Neural progenitor cell (in vitro differentiated cells): Measurements from ENCODE around the gene LONRF2. TPM values are rescaled to one million over a fixed set of nuclear protein-coding genes. Genes with fewer than 3 reads are reported as not detected.

Experiments
- DNase-seq: peaks from one replicate; pipeline ENCODE4 v3.0.0-alpha.2; 2016; ENCODE audit warnings: low spot score
- H2AFZ ChIP-seq: fragments of 200-600 bp; sonication (generic); replicated peaks from 2 replicates; pipeline ENCODE4 v1.6.1; 2016; ENCODE audit warnings: antibody characterized with exemption
- H3F3A ChIP-seq: fragments of 200-600 bp; sonication (generic); 2 replicates; pipeline ENCODE4 v1.6.1; 2016; ENCODE audit warnings: antibody characterized with exemption, low read depth
- H3K27ac ChIP-seq: fragments of 200-600 bp; sonication (generic); 2 replicates; pipeline ENCODE4 v1.5.1; 2016; ENCODE audit warnings: mild to moderate bottlenecking
- H3K27me3 ChIP-seq: fragments of 200-600 bp; sonication (generic); 2 replicates; pipeline ENCODE4 v1.6.1; 2016; ENCODE audit warnings: mild to moderate bottlenecking, moderate library complexity
- H3K36me3 ChIP-seq: fragments of 200-600 bp; sonication (generic); 2 replicates; pipeline ENCODE4 v1.5.1; 2016
- H3K4me1 ChIP-seq: fragments of 200-600 bp; sonication (generic); 2 replicates; pipeline ENCODE4 v1.6.1; 2016; ENCODE audit warnings: mixed run types
- H3K4me2 ChIP-seq: fragments of 200-600 bp; sonication (generic); 2 replicates; pipeline ENCODE4 v1.6.1; 2016
- H3K4me3 ChIP-seq: fragments of 200-600 bp; sonication (generic); 2 replicates; pipeline ENCODE4 v1.5.1; 2016
- H3K79me2 ChIP-seq: fragments of 200-600 bp; sonication (generic); 2 replicates; pipeline ENCODE4 v1.6.1; 2016; ENCODE audit warnings: low read depth
- H3K9ac ChIP-seq: fragments of 200-600 bp; sonication (generic); 2 replicates; pipeline ENCODE4 v1.6.1; 2016
- H3K9me3 ChIP-seq: fragments of 200-600 bp; sonication (generic); 2 replicates; pipeline ENCODE4 v1.5.1; 2016; ENCODE audit warnings: low read depth
- H4K20me1 ChIP-seq: fragments of 200-600 bp; sonication (generic); 2 replicates; pipeline ENCODE4 v1.6.1; 2016; ENCODE audit warnings: low read depth
- H3K27ac Mint-ChIP-seq: 3 replicates; pipeline ENCODE4 v1.8.0; 2021; ENCODE audit warnings: mixed read lengths
- H3K27me3 Mint-ChIP-seq: 2 replicates; pipeline ENCODE4 v1.8.0; 2022; ENCODE audit warnings: low read depth, mild to moderate bottlenecking, inconsistent platforms, moderate library complexity, mixed read lengths; ENCODE audit not compliant: insufficient read depth
- H3K36me3 Mint-ChIP-seq: 3 replicates; pipeline ENCODE4 v1.8.0; 2021; ENCODE audit warnings: mixed read lengths
- H3K4me1 Mint-ChIP-seq: 3 replicates; pipeline ENCODE4 v1.8.0; 2021; ENCODE audit warnings: mixed read lengths
- H3K4me3 Mint-ChIP-seq: 3 replicates; pipeline ENCODE4 v1.8.0; 2021; ENCODE audit warnings: mild to moderate bottlenecking, moderate library complexity, mixed read lengths
- H3K9me3 Mint-ChIP-seq: 3 replicates; pipeline ENCODE4 v1.8.0; 2020; ENCODE audit warnings: mixed read lengths
- EZH2 ChIP-seq: fragments of 200-600 bp; sonication (generic); IDR thresholded peaks from 2 replicates; pipeline ENCODE4 v1.6.1; 2017; ENCODE audit warnings: antibody characterized with exemption, mild to moderate bottlenecking, moderate library complexity
- EZH2phosphoT487 ChIP-seq: fragments of 200-600 bp; sonication (generic); IDR thresholded peaks from 2 replicates; pipeline ENCODE4 v1.6.1; 2017; ENCODE audit warnings: antibody characterized with exemption
- total RNA-seq: library from RNA; depleted of rRNA; stranded (reverse); fragments of >200 nt; gene quantifications from 2 replicates; pipeline ENCODE4 v1.2.3, GENCODE V29; 2015; ENCODE audit warnings: low replicate concordance
- TF ChIP-seq, protein P1 (sequence below): fragments of 200-600 bp; sonication (generic); IDR thresholded peaks from 2 replicates; pipeline ENCODE4 v1.5.1; 2017; ENCODE audit warnings: antibody characterized with exemption, mild to moderate bottlenecking

The LONRF2 gene
- total RNA-seq, 1 donor from 2014 or later: 0.37 TPM

DNA sequence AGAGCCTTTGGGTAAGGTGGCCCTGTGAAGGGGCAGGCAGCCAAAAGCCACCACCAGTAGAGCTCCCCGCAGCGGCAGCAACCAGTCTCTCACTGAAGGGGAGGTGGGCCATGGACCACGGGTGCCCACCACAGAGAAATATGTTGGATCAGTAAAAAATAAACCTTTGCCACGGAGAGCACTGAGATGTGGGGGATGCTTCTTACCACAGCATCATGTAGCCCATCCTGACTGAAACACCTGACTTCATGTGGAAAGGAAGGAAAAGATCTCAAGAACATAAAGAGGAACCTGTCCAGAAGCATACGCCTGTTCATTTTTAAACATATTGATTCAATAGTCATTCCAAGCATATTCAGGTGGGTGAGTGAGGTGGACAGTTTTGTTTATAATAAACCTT, 51.1 kb downstream of the LONRF2 start:
- no peak overlapping the region for H3K4me3 Mint-ChIP-seq

DNA sequence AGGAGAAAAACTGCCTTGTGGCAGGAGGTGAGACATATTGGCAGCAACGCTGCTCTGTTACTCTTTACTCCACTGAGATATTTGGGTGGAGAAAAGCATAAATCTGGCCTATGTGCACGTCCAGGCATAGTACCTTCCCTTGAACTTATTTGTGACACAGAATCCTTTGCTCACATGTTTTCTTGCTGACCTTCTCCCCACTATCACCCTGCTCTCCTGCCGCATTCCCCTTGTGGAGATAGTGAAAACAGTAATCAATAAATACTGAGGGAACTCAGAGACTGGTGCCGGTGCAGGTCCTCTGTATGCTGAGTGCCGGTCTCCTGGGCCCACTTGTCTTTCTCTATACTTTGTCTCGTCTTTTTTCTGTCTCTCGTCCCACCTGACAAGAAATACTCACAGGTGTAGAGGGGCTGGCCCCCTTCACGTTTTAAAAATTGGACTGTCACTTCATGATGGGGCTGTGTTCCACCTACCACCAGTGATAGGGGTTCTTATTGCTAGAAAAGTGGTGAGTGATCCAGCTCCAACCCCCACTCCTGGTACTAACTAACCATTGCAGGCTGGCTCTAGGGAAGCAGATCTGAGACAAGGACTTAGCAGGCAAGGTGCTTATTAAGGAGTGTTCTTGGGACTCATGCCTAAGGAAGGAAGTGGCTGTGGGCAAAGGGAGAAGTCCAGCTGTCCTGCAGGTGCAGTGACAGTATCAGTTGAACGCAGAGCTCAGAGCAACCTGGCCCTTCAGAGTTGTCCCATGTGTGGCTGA, 51.7 kb downstream of the LONRF2 start:
- Histone ChIP-seq H3K9me3 (no peaks in the 10 kb centered on the region), H3K27me3 (no peaks in the 10 kb centered on the region), H3K4me2 (no peak overlapping the region), H3K36me3 (no peaks in the 10 kb centered on the region), H4K20me1 (no peaks in the 10 kb centered on the region), H3K4me3 (no peak overlapping the region), H2AFZ (no peak overlapping the region), H3K9ac (no peak overlapping the region), H3K27ac (no peak overlapping the region), H3F3A (no peaks in the 10 kb centered on the region), H3K79me2 (no peaks in the 10 kb centered on the region), H3K4me1 (no peaks in the 10 kb centered on the region)
- Mint-ChIP-seq H3K27ac (no peak overlapping the region), H3K4me1 (no peaks in the 10 kb centered on the region), H3K4me3 (no peak overlapping the region), H3K36me3 (peaks cover 7% of the 10 kb centered on the region), H3K9me3 (no peaks in the 10 kb centered on the region), H3K27me3 (peaks cover 4% of the 10 kb centered on the region)
- TF ChIP-seq EZH2phosphoT487 (no peak), EZH2 (no peak)
- TF ChIP-seq, protein P1, sequence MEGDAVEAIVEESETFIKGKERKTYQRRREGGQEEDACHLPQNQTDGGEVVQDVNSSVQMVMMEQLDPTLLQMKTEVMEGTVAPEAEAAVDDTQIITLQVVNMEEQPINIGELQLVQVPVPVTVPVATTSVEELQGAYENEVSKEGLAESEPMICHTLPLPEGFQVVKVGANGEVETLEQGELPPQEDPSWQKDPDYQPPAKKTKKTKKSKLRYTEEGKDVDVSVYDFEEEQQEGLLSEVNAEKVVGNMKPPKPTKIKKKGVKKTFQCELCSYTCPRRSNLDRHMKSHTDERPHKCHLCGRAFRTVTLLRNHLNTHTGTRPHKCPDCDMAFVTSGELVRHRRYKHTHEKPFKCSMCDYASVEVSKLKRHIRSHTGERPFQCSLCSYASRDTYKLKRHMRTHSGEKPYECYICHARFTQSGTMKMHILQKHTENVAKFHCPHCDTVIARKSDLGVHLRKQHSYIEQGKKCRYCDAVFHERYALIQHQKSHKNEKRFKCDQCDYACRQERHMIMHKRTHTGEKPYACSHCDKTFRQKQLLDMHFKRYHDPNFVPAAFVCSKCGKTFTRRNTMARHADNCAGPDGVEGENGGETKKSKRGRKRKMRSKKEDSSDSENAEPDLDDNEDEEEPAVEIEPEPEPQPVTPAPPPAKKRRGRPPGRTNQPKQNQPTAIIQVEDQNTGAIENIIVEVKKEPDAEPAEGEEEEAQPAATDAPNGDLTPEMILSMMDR: no peak
- DNase-seq: no peak

More for the DNA sequence above, 51.1 kb downstream of the LONRF2 start:
- no peaks in the 10 kb centered on the region for H3K9me3 Mint-ChIP-seq
- no peaks in the 10 kb centered on the region for H3K4me1 ChIP-seq
- H3K9ac ChIP-seq: no peak overlapping the region
- H3K4me1 Mint-ChIP-seq: no peaks in the 10 kb centered on the region
- H3F3A ChIP-seq: no peaks in the 10 kb centered on the region
- TF ChIP-seq EZH2phosphoT487 (no peak), EZH2 (no peak)
- TF ChIP-seq, protein P1: no peak
- no peak overlapping the region for H3K27ac Mint-ChIP-seq
- no peak overlapping the region for H3K27ac ChIP-seq
- H2AFZ ChIP-seq: no peak overlapping the region
- H3K4me3 ChIP-seq: no peak overlapping the region
- DNase-seq: no peak
- H3K36me3 ChIP-seq: no peaks in the 10 kb centered on the region
- peaks cover 7% of the 10 kb centered on the region for H3K36me3 Mint-ChIP-seq
- H3K9me3 ChIP-seq: no peaks in the 10 kb centered on the region
- H3K4me2 ChIP-seq: no peak overlapping the region
- no peaks in the 10 kb centered on the region for H3K79me2 ChIP-seq
- no peaks in the 10 kb centered on the region for H4K20me1 ChIP-seq
- peaks cover 4% of the 10 kb centered on the region for H3K27me3 Mint-ChIP-seq
- no peaks in the 10 kb centered on the region for H3K27me3 ChIP-seq

DNA sequence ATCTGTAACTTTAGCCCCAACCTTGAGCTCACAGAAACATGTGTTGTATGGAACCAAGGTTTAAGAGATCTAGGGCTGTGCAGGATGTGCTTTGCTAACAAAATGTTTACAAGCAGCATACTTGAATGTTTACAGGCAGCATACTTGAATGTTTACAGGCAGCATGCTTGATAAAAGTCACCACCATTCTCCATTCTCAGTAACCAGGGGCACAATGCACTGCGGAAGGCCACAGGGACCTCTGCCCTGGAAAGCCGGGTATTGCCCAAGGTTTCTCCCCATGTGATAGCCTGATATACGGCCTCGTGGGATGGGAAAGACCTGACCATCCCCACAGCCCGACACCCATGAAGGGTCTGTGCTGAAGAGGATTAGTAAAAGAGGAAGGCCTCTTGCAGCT, 52.4 kb downstream of the LONRF2 start:
- DNase-seq: no peak
- peaks cover 4% of the 10 kb centered on the region for H3K27me3 Mint-ChIP-seq
- H3K36me3 ChIP-seq: no peaks in the 10 kb centered on the region
- H3K4me1 Mint-ChIP-seq: no peaks in the 10 kb centered on the region
- no peak overlapping the region for H3K4me3 Mint-ChIP-seq
- H3K27me3 ChIP-seq: no peaks in the 10 kb centered on the region
- H3K4me3 ChIP-seq: no peak overlapping the region
- H3K9me3 ChIP-seq: no peaks in the 10 kb centered on the region
- no peak overlapping the region for H3K9ac ChIP-seq
- no peak overlapping the region for H3K27ac ChIP-seq
- H3K4me2 ChIP-seq: no peak overlapping the region
- no peak overlapping the region for H2AFZ ChIP-seq
- TF ChIP-seq, protein P1: no peak
- TF ChIP-seq EZH2: no peak
- TF ChIP-seq EZH2phosphoT487: no peak
- no peaks in the 10 kb centered on the region for H3K9me3 Mint-ChIP-seq
- no peaks in the 10 kb centered on the region for H3F3A ChIP-seq
- no peak overlapping the region for H3K27ac Mint-ChIP-seq
- H3K4me1 ChIP-seq: no peaks in the 10 kb centered on the region
- no peaks in the 10 kb centered on the region for H4K20me1 ChIP-seq
- H3K36me3 Mint-ChIP-seq: peaks cover 7% of the 10 kb centered on the region
- H3K79me2 ChIP-seq: no peaks in the 10 kb centered on the region
